KBM-7 (cell line): ENCODE data around the gene MYL6B.
A peak's percentile ranks its signal among the peaks of the same experiment; 100 is the strongest.
"Not testable (repeated sequence)": the region's sequence is repeated elsewhere in the genome, so short reads cannot be mapped to it uniquely, and the experiment has no call there.

Experiments
- DNase-seq: peaks from one replicate; pipeline ENCODE4 v3.0.0-alpha.2; 2015
- in situ Hi-C: fragments of 300-500 bp; cut with MboI; formaldehyde crosslinking; loops from 2 replicates; pipeline ENCODE4 v1.14.3; 2020; ENCODE audit warnings: low sequenced_read_pairs, low pct_unique_long_range_greater_than_20kb, mixed read lengths

MYL6B gene

GRCh38 chr12:56152132-56152755 lies at the start of gene MYL6B:
Gene MYL6B, plus strand, starts transcription at chr12:56152587. Its CDS starts 1,332 bp downstream, at chr12:56153919.
- in situ Hi-C loops, result no loop called here
- peak; percentile 89 for DNase-seq

- no peak for DNase-seq
- in situ Hi-C loops, result no loop called here
Observed at GRCh38 chr12:56102683-56103065, 49.7 kb upstream of the MYL6B start.

GRCh38 chr12:56103066-56103711 lies 49.2 kb upstream of the MYL6B start:
- peak; percentile 22 for DNase-seq
- in situ Hi-C loops, result no loop called here

- no peak for DNase-seq
- in situ Hi-C loops, result no loop called here
Observed at GRCh38 chr12:56103823-56104108, 48.6 kb upstream of the MYL6B start.

- in situ Hi-C loops, result no loop called here
Observed at GRCh38 chr12:56104109-56104814, 48.1 kb upstream of the MYL6B start, which contains the start of gene PA2G4. Gene PA2G4, plus strand, starts transcription at chr12:56104559. Its CDS starts 179 bp downstream, at chr12:56104738.

GRCh38 chr12:56104815-56105608 lies 47.4 kb upstream of the MYL6B start:
- DNase-seq, result peak; percentile 58
- in situ Hi-C loops, result no loop called here

More at GRCh38 chr12:56104109-56104814, 48.1 kb upstream of the MYL6B start, which contains the start of gene PA2G4:
- peak; percentile 99 for DNase-seq

GRCh38 chr12:56105609-56105902 lies 46.8 kb upstream of the MYL6B start:
- in situ Hi-C loops, result no loop called here
- DNase-seq, result no peak

- in situ Hi-C loops, result no loop called here
- no peak for DNase-seq
Observed at GRCh38 chr12:56107242-56107641, 45.1 kb upstream of the MYL6B start.

GRCh38 chr12:56110571-56110970 lies 41.8 kb upstream of the MYL6B start:
- DNase-seq, result no peak
- in situ Hi-C loops, result no loop called here

- in situ Hi-C loops, result no loop called here
- DNase-seq, result peak; percentile 20
Observed at GRCh38 chr12:56114084-56114483, 38.3 kb upstream of the MYL6B start.

- no peak for DNase-seq
- in situ Hi-C loops, result no loop called here
Observed at GRCh38 chr12:56115329-56115728, 37.1 kb upstream of the MYL6B start.

GRCh38 chr12:56116267-56117081 lies 35.9 kb upstream of the MYL6B start, which contains the start of gene RPL41:
Gene RPL41, plus strand, starts transcription at chr12:56116633.
- in situ Hi-C loops, result no loop called here
- DNase-seq, result peak; percentile 97

GRCh38 chr12:56117082-56117706 lies 35.2 kb upstream of the MYL6B start:
- DNase-seq, in situ Hi-C loops: not testable (repeated sequence)

- peak; percentile 99 for DNase-seq
- in situ Hi-C loops, result no loop called here
Observed at GRCh38 chr12:56117778-56118687, 34.4 kb upstream of the MYL6B start, which contains the start of gene ZC3H10. Gene ZC3H10, plus strand, starts transcription at chr12:56118266. Its CDS starts 2,297 bp downstream, at chr12:56120563.

- DNase-seq, result no peak
- in situ Hi-C loops, result no loop called here
Observed at GRCh38 chr12:56118688-56119357, 33.6 kb upstream of the MYL6B start.

- peak; percentile 75 for DNase-seq
- in situ Hi-C loops, result no loop called here
Observed at GRCh38 chr12:56119361-56119796, 33.0 kb upstream of the MYL6B start.
